Activated T-cell treated with anti-CD3 and anti-CD28 coated beads, Interleukin-2, amount 50 U/mL, for 48 hours (primary cell): ENCODE data around the gene CA12.
A peak's percentile ranks its signal among the peaks of the same experiment; 100 is the strongest.

Experiments used
- DNase-seq, 2 experiments: peaks; one replicate each; pipeline ENCODE4 v3.0.0-alpha.2; 2020

CA12 gene

GRCh38 chr15:63299943-63300575, 81.6 kb downstream of the CA12 start:
- DNase-seq, result no peak

- no peak for DNase-seq
These were observed 85.5 kb downstream of the CA12 start for GRCh38 chr15:63296195-63296594.

GRCh38 chr15:63295341-63295740, 86.3 kb downstream of the CA12 start:
- no peak for DNase-seq

GRCh38 chr15:63294359-63294758, 87.3 kb downstream of the CA12 start:
- DNase-seq, result no peak

GRCh38 chr15:63292771-63293170, 88.9 kb downstream of the CA12 start:
- no peak for DNase-seq

- no peak for DNase-seq
These were observed 89.4 kb downstream of the CA12 start for GRCh38 chr15:63292241-63292640.

- DNase-seq, result no peak
These were observed 90.1 kb downstream of the CA12 start for GRCh38 chr15:63291507-63291906.

- no peak for DNase-seq
These were observed 92.8 kb downstream of the CA12 start for GRCh38 chr15:63288778-63289378.

GRCh38 chr15:63288342-63288741, 93.3 kb downstream of the CA12 start:
- DNase-seq, result no peak

GRCh38 chr15:63287109-63287508, 94.5 kb downstream of the CA12 start:
- DNase-seq, result no peak

GRCh38 chr15:63284335-63284734, 97.3 kb downstream of the CA12 start:
- DNase-seq, result no peak

GRCh38 chr15:63283126-63283525, 98.5 kb downstream of the CA12 start:
- DNase-seq, result no peak

- DNase-seq, result no peak
These were observed 103.7 kb downstream of the CA12 start for GRCh38 chr15:63277893-63278456.

GRCh38 chr15:63277038-63277892, 104.4 kb downstream of the CA12 start, which contains the start of gene APH1B:
APH1B (plus strand) TSS chr15:63277605; CDS start chr15:63277624, 19 bp downstream.
- DNase-seq, result peak; percentile 76 to 81

- DNase-seq, result no peak
These were observed 105.2 kb downstream of the CA12 start for GRCh38 chr15:63276342-63277037.

GRCh38 chr15:63274427-63274826, 107.2 kb downstream of the CA12 start:
- no peak for DNase-seq
